ENCODE measurements around the gene PRKG1. TPM values are rescaled to one million over a fixed set of nuclear protein-coding genes. Genes with fewer than 3 reads are reported as not detected.
A peak's percentile ranks its signal among the peaks of the same experiment; 100 is the strongest.

PRKG1 gene
- total RNA-seq, 1 experiment from 2014 or later: 0.21 TPM

GRCh38 chr10:51960494-51960895 is 886.2 kb downstream of the PRKG1 start:
- Mint-ChIP-seq H3K27me3 (ENCODE audit: unreplicated experiment) (peaks cover 24% of the 10 kb centered on the region), H3K4me1 (ENCODE audit: low read depth, unreplicated experiment) (no peaks in the 10 kb centered on the region), H3K27ac (ENCODE audit: unreplicated experiment) (no peak overlapping the region), H3K9me3 (ENCODE audit: low read depth, unreplicated experiment) (no peaks in the 10 kb centered on the region), H3K4me3 (ENCODE audit: low read depth, unreplicated experiment) (no peak overlapping the region), H3K36me3 (ENCODE audit: insufficient read depth, unreplicated experiment) (no peaks in the 10 kb centered on the region)
- CTCF ChIA-PET: no interaction called here
- BruUV-seq (replicated peaks): no TSS peak
- TF ChIP-seq, protein P1, sequence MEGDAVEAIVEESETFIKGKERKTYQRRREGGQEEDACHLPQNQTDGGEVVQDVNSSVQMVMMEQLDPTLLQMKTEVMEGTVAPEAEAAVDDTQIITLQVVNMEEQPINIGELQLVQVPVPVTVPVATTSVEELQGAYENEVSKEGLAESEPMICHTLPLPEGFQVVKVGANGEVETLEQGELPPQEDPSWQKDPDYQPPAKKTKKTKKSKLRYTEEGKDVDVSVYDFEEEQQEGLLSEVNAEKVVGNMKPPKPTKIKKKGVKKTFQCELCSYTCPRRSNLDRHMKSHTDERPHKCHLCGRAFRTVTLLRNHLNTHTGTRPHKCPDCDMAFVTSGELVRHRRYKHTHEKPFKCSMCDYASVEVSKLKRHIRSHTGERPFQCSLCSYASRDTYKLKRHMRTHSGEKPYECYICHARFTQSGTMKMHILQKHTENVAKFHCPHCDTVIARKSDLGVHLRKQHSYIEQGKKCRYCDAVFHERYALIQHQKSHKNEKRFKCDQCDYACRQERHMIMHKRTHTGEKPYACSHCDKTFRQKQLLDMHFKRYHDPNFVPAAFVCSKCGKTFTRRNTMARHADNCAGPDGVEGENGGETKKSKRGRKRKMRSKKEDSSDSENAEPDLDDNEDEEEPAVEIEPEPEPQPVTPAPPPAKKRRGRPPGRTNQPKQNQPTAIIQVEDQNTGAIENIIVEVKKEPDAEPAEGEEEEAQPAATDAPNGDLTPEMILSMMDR (IDR thresholded peaks at IDR 0.05; ENCODE audit: unreplicated experiment): no peak
- DNase-seq: peak; percentile 6
- intact Hi-C loops (cut with micrococcal nuclease; ENCODE audit: unreplicated experiment): loop anchor here (5.0 to 10.0 kb wide), 4 partner anchors 254 to 956 kb away; no protein-coding TSS in a partner anchor

DNA sequence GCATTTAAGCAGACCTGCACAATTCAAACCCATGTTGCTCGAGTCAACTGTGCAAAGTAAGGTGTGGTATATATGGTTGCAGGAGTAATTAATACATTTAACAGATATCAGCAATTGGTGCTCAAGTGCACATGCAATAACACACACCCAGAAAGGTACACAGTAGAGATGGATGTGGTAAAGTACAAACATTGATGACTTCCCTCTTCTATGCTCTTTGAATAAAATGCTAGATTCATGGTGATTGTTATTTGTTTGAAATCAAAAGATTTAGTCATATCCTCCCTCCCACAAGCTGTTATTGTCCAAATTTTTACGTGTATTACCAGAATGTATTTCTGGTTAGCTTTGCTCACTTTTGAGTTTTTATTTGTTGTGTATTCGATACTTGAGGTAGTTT is 887.1 kb downstream of the PRKG1 start:
- H3K36me3 Mint-ChIP-seq (ENCODE audit: insufficient read depth, unreplicated experiment): no peaks in the 10 kb centered on the region
- no peak for DNase-seq
- CTCF ChIA-PET: no interaction called here
- intact Hi-C loops (cut with micrococcal nuclease; ENCODE audit: unreplicated experiment): loop anchor here (5.0 to 10.0 kb wide), 4 partner anchors 253 to 957 kb away; no protein-coding TSS in a partner anchor
- peaks cover 21% of the 10 kb centered on the region for H3K27me3 Mint-ChIP-seq (ENCODE audit: unreplicated experiment)
- no peaks in the 10 kb centered on the region for H3K4me1 Mint-ChIP-seq (ENCODE audit: low read depth, unreplicated experiment)
- TF ChIP-seq, protein P1 (IDR thresholded peaks at IDR 0.05; ENCODE audit: unreplicated experiment): no peak
- no peak overlapping the region for H3K27ac Mint-ChIP-seq (ENCODE audit: unreplicated experiment)
- BruUV-seq (replicated peaks): no TSS peak
- H3K4me3 Mint-ChIP-seq (ENCODE audit: low read depth, unreplicated experiment): no peak overlapping the region
- H3K9me3 Mint-ChIP-seq (ENCODE audit: low read depth, unreplicated experiment): no peaks in the 10 kb centered on the region

DNA sequence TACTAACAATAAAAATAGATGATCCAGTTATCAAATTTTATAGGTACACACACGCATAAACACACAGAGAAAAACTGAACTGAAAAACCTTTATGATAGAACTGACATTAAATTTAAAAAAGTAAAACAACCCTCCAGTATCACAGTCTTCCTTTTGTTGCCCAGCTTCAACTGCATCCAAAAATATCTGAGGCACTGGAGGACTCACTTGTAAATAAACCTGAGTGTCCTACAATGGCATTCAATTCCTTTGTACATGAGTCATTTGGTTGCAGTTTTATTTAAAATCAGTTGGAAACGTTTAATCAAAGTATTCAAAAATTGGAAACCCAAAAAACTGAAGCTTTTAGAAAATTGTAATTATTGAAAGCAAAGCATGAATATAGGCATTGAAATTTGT is 890.3 kb downstream of the PRKG1 start:
- TF ChIP-seq, protein P1 (IDR thresholded peaks at IDR 0.05; ENCODE audit: unreplicated experiment): no peak
- H3K36me3 Mint-ChIP-seq (ENCODE audit: insufficient read depth, unreplicated experiment): no peaks in the 10 kb centered on the region
- intact Hi-C loops (cut with micrococcal nuclease; ENCODE audit: unreplicated experiment): loop anchor here (5.0 to 10.0 kb wide), 4 partner anchors 250 to 960 kb away; no protein-coding TSS in a partner anchor
- H3K4me1 Mint-ChIP-seq (ENCODE audit: low read depth, unreplicated experiment): no peaks in the 10 kb centered on the region
- no TSS peak for BruUV-seq (replicated peaks)
- peaks cover 4% of the 10 kb centered on the region for H3K9me3 Mint-ChIP-seq (ENCODE audit: low read depth, unreplicated experiment)
- H3K27me3 Mint-ChIP-seq (ENCODE audit: unreplicated experiment): peaks cover 27% of the 10 kb centered on the region
- H3K4me3 Mint-ChIP-seq (ENCODE audit: low read depth, unreplicated experiment): no peak overlapping the region
- H3K27ac Mint-ChIP-seq (ENCODE audit: unreplicated experiment): no peak overlapping the region
- no peak for DNase-seq
- CTCF ChIA-PET: no interaction called here

GRCh38 chr10:51965451-51965850 is 891.2 kb downstream of the PRKG1 start:
- Mint-ChIP-seq H3K27me3 (ENCODE audit: unreplicated experiment) (peaks cover 27% of the 10 kb centered on the region), H3K9me3 (ENCODE audit: low read depth, unreplicated experiment) (peaks cover 4% of the 10 kb centered on the region), H3K4me1 (ENCODE audit: low read depth, unreplicated experiment) (no peaks in the 10 kb centered on the region), H3K36me3 (ENCODE audit: insufficient read depth, unreplicated experiment) (no peaks in the 10 kb centered on the region), H3K4me3 (ENCODE audit: low read depth, unreplicated experiment) (no peak overlapping the region), H3K27ac (ENCODE audit: unreplicated experiment) (no peak overlapping the region)
- DNase-seq: no peak
- no TSS peak for BruUV-seq (replicated peaks)
- intact Hi-C loops (cut with micrococcal nuclease; ENCODE audit: unreplicated experiment): loop anchor here (10.0 kb wide), 2 partner anchors 249 to 961 kb away; no protein-coding TSS in a partner anchor
- TF ChIP-seq, protein P1 (IDR thresholded peaks at IDR 0.05; ENCODE audit: unreplicated experiment): no peak
- CTCF ChIA-PET: no interaction called here
